NCI-H774 (cell line): ENCODE measurements around the gene FIZ1.

Experiments used
- DNase-seq: peaks from one replicate; lab custom pipeline; 2025; lab: John Stamatoyannopoulos, UW

The FIZ1 gene

DNA sequence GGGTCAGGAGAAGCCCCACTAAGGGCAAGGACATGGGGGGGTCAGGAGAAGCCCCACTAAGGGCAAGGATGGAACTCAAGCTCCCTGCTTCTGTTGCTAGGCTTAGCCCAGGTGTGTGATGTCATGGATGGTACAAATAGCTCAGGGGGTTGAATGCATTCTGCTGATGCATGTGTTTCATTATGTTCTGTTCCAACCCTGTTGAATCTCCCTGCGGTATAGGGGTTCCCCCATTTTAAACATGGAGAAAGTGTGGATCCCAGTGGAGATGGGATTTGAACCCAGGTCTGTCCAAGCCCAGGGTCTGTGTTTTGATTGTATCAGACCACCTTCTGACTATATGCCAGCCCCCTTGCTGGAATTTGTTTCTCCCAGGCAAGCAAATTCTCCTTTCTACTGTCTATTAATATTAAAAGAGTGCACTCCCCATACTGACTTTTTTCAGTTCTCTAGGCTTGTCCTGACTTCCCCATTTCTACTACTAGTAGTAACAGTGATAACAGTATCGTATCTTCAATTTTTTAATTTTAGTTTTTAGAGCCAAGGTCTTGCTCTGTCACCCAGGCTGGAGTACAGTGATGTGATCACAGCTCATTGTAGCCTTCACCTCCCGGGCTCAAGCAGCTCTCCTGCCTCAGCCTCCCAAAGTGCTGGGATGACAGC is 12.8 kb upstream of the FIZ1 start:
- DNase-seq = no peak

DNA sequence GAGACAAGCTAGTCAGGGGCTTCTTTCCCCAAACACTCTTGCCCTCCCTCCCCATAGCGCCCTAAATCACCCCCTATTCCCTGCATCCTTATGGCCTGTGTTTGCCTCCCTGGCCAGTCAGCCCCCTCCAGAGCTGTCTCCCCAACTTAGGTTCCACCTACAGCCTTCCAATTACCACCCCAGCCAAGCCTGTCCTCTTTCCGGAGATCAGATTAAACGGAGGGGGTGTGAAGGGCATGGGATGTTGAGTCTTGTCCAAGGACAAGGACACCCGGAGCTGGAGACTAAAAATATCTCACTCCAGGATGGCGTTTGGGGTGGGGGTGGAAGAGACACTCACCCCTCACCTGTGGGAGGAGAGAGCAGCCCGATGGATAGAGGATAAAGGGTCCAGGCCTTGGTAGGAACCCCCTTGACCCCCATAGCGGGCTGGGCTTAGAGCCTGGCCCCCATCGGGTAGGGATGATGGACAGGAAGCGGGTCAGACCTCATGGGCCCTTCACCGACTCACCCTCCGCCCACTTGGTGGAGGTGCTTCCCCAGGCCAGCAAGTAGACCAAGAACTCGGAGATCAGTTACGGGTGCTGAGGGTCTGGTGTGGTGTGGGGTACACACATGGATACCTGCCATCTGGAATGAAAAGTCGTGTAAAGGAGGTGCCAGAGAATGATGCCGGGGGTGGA is 12.1 kb upstream of the FIZ1 start:
- DNase-seq = no peak

DNA sequence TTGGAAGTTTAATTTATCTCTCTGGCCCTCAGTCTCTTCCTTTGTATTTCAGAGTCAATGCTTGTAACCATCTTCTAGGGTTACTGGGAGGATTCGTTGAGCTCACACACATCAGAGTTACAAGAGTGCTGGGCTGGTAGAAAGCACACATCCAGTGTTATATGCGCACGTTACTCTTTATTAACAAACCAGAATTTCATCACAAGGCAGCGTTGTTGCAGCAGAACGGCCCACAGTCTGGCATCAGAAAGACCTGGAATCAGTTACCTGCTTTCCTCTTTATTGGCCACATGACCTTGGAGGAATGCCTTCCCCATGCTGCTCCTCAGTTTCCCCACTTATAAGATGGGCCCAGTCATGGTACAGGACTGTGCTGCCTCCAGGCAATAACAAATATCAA is 10.0 kb upstream of the FIZ1 start:
- no peak for DNase-seq

DNA sequence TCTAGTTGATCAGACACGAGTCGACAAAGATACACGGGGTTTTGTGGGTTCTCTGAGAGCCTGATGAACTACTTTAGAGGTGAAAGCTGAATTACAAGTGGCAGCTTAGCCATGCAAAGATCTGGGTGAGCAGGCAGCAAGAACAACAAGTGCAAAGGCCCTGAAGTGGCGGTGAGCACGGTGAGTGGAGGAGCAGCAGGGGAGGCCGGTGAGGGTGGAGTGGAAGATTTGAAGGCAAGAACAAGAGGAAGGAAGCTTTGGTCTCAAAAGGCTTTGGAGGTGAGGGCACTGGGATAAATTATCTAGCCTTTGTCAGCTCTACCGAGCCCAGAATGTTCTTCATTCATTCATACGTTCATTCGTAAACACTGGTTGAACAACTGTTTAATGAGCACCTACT is 7.5 kb upstream of the FIZ1 start:
- DNase-seq = no peak

DNA sequence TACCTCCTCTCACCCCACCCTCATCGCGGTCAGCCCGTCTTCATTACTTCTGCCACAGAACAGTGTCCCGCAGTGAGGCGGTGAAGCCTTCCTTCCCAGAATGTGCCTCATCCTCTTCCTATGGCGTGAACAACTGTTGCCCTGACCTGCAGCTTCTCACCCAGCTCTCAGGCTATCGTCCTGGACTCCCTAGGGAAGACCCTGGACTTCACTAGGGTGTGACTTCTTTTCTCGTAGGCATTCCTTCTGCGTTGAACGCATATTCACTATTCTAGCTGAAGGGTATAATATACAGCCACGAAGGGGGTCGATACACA is 7.1 kb upstream of the FIZ1 start:
- no peak for DNase-seq

DNA sequence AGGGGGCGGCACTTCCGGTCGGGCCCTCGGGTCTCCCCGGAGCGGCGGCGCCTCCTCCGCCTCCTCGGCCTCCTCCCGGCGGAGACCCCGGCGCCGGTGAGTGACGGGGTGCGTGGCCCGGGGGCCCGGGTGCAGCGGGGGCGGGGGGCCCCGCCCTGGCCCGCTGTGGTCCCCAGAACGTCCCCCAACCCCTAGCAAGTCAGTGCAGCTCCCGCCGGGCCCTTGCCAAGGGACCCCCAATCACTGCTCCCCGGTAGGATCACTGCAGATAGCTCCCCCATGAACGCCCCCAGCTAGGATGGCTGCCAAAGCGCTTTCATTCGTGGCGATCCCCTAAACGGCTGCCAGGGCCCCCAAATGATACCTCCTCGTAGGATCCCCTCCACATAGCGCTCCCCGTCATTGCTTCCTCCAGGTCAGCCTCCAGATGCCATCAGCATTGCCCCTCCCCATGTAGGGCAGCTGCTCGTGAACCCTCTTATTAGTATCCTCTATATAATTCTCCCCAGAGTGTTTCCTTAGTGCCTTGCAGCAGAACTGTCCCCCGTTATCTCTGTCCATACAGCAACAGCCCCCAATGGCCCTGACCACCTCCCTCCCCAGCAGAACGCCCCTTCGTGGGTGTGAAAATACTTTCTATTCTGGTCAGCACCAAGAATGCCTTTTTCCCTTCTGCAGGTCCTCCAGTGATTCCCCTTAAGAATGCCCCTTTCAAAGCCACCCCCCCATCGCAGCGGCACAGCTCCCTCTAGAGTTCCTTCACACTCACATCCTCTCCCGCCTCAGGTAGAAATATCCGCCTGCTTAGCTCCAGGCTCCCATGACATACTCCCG is 6.5 kb upstream of the FIZ1 start, which contains the start of gene ZNF865:
Gene ZNF865, plus strand, starts transcription at position 11 of the 834 bp plus-strand sequence. CDS start 7,972 bp downstream, outside the sequence.
- peak; percentile 30 for DNase-seq

DNA sequence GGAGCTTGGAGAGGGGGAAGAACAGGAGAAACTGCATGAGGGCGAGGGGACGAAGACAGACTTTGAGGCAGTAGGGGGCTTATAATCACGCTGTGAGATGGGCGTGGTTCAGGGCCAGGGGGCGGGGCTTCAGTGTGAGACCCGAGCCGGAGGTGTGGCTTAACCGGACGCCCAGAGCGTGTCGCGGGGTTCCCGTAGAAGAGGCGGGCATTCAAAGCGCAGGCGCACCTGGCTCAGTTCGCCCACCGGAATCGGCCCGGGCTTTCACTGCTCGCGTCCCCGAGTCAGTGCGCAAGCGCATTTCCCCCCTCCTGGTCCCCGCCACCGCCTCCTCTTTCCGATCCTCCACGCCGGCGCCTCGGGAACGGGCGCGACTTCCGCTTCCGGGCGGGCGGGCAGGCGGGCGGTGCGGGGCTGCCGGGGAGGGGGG is 5.9 kb upstream of the FIZ1 start:
- peak; percentile 97 for DNase-seq

DNA sequence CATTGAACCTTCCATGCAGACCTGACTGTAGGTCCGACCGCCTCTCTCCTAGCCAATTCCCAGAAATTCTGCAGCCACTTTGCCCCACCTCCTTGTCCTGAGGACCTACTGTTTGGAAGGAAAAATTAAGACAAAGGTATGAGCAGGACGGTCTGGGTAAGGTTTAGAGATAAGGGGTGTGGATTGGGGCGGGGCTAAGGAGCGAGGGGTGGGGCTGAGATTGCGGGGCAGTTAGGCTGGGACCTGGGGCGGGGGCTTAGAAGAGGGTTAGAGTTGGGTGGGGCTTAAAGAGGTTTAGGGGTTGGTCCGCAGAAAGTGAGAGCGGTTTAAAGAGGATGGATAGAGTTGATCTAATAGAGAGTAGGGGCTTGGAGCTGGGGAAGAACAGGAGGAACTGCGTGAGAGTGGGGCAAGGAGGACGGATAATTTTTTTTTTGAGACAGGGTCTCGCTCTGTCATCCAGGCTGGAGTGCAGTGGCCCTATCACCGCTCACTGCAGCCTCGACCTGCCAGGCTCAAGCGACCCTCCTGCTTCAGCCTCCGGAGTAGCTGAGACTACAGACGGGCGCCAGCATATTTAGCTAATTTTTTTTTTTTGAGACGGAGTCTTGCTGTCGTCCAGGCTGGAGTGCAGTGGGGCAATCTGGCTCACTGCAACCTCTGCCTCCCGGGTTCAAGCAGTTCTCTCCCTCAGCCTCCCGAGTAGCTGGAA is 4.4 kb upstream of the FIZ1 start:
- no peak for DNase-seq

DNA sequence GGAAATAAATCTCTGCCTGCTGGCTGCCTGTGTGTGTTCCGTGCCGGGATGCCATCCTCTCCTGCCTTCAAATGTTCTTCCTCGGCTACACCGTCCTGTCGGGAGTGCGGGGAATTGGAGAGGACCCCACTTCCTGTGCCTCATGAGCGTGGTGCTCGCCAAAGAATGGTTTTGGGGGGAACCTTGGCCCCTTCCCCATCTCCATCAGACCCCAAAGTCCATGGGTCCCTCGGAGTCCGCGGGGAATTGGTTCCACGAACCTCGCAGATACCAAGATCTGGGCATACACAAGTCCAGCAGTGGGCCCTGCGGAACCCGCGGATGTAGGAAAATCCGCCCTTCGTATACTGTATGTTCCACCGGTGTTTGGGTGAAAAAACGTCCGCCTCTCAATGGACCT is 3.8 kb upstream of the FIZ1 start:
- no peak for DNase-seq

DNA sequence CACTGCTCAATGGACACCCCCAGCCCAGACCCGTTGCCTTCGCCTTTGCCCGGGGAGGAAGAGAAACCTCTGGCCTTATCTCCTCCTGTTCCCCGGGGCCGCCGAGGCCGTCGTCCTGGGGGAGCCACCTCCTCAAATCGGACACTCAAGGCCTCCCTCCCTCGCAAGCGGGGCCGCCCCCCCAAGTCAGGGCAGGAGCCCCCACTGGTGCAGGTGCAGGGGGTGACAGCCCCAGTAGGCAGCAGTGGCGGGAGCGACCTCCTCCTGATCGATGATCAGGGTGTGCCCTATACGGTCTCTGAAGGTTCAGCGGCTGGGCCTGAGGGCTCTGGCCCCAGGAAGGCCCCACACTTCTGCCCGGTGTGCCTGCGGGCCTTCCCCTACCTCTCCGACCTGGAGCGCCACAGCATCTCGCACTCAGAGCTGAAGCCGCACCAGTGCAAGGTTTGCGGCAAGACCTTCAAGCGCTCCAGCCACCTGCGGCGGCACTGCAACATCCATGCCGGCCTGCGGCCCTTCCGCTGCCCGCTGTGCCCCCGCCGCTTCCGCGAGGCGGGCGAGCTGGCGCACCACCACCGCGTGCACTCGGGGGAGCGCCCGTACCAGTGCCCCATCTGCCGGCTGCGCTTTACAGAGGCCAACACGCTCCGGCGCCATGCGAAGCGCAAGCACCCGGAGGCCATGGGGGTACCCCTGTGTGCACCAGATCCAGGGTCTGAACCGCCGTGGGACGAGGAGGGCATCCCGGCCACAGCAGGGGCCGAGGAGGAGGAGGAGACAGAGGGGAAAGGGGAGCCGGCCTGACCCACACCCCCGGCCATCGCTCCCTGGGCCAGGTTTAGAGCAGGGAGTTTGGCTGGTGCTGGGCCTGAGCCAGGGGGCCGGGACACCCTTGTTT is 3.0 kb upstream of the FIZ1 start:
- DNase-seq = no peak

DNA sequence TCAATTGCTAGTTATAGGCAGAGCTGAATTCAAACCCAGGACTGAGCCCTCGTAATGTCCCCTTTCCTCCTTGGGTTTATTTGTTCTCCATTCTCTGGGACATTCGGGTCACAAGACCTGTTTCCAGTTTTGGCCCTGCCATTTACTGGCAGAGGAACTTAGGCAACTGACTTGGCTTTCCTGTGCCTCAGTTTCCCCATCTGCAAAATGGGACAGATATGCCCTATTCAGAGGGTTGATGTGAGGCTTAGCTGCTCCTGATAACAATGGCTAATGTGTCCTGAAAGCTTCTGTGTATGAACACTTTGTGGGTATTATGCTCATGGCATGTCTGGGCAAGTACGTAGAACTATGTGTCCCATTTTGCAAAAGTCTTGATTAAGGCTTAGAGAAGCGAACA is 1.8 kb upstream of the FIZ1 start:
- no peak for DNase-seq

DNA sequence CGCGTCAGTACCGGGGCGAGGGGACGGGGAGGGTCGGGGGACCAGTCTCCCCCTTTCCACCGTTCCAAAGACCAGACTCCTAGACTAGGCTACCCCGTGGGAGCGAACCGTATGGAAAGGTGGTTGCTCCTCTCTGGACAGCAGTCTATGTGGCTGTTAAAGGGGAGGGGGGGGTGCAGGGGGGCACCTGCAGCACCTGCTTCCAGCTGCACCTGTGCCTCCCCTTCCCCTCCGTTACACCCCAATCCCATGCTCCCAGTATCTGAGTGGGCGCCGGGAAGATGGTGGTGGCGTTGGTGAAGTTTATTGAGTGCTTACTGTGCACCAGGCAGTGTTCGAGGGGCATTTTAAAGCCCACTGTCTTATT is 1.3 kb upstream of the FIZ1 start:
- no peak for DNase-seq

DNA sequence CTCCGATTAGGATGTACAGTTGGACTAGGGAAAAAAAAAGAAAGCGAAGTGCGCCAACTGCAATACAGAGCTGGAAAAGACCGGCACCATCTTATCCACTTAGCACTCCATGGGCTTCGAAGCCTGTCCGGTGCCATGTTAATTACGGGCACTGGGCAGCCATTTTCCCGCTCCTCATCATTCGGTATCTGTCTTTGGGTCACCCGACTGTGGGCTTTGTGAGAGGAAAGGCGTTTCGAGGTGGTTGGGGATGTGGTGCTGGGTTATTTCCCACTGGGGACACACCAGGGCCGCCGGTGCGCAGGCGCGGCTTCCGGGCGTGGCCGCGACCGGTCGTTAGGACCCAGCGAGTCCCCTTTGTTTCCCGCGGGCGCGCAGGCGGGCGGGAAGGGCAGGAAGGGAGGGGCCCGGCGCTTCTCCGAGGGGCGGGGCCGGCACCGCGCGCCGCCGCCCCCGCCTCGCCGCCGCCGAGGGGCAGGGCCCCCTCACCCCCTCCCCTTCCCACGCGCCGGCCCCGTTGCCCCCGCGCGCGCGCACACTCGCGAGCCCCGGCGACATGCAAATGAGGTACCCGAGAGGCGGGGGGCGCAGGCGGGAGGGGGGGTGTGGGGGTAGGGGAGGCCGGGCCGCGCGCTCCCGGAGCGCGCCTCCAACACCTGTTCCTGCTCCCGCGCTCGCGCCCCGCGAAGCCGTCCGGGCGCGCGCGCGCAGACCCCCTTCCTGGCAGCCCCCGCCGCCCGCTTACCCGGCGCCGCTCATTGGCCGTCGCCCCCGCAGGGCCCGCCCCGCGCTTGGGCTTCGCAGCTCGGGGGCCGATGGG is 735 bp upstream of the FIZ1 start, which contains the start of gene ZNF524:
Gene ZNF524, plus strand, starts transcription at position 447 of the 820 bp plus-strand sequence. CDS start 1,825 bp downstream, outside the sequence.
- peak; percentile 89 for DNase-seq

DNA sequence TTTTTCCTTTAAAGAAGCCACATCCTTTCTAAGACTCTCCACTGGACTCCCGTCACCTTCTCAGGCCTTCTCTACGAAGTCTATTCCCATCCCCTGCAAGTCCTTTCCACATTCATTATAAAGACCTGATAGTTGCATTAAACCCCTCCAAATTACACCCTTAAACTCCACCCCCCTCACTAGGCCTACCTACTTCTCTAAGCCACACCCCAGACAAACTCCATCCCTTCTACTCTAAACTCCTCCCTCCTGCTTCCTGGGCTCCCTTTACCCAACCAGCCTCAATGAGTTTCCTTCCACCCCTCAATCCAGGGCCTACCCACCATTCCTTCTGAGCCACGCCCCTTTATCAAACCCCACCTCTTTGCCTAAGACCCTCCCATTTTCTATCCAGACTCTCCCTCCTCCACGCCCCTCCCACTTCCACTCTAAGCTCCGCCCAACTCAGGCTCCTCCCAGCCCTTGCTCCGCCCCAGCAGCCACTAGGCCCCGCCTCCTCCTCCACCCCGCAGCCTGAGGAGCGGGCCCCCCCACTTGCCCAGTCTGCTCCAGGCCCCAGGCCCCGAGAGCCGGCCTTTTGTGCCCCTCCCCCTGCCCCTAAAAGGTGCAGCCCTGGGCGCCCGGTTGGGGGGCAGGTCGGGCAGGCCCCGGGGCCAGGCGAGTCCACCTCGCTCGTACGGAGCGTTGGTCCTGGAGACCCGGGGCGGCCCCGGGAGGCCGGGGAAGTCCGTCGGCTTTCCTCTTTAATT is 424 bp downstream of the FIZ1 start:
- peak; percentile 92 for DNase-seq

DNA sequence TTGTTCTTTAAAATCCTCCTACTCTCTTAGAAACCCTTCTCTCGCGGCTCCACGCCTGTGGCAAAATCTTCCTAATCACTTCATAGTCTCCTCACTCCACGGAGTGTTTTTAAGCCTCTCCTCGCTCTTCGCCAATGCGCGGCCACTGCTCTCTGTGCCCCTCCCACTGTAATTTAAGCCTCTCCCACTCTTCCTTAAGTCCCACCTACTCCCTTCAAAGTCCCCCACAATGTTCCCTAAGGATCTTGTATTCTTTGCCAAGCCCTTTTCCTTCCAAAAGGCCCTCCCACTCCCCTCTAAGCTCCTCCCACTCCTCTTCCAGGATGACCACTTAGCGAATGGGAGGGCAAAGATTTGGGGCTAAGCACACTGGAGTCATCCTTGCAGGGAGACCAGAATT is 1.3 kb downstream of the FIZ1 start:
- DNase-seq = no peak

DNA sequence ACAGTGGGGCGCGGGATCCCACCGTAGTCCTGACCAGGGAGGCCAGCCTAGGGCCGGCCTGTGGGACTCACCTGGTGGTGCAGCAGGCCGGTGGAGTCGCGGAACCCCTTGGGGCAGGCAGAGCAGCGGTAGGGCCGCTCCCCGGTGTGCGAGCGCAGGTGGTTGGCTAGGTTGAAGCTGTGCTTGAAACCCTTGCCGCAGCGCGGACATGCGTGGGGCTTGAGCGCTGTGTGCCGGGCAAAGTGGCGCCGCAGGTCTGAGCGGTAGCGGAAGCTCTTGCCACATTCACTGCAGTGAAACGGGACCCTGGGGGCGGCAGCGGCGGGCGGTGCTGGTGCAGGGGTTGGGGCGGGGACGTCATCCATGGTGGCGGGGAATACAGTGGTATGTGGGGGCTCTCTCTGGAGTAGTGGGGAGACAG is 1.8 kb downstream of the FIZ1 start:
- DNase-seq = no peak

DNA sequence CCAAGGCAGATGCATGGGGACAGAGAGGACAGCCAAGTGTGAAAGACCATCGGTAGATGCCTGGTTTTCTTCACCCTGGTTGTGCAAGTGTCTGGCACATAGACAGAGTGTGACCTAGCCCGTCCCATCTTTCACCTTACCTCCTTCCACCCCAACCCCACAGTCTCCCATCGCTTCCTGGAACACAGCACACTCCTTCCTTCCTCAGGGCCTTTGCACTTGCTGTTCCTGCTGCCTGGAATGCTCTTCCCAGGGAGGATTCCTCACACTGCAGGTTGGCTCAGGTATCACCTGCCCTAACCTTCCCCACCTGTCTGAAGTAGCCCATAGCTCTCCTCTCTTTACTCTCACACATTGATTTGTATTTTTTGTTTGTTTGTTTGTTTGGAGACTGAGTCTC is 3.0 kb downstream of the FIZ1 start:
- no peak for DNase-seq

DNA sequence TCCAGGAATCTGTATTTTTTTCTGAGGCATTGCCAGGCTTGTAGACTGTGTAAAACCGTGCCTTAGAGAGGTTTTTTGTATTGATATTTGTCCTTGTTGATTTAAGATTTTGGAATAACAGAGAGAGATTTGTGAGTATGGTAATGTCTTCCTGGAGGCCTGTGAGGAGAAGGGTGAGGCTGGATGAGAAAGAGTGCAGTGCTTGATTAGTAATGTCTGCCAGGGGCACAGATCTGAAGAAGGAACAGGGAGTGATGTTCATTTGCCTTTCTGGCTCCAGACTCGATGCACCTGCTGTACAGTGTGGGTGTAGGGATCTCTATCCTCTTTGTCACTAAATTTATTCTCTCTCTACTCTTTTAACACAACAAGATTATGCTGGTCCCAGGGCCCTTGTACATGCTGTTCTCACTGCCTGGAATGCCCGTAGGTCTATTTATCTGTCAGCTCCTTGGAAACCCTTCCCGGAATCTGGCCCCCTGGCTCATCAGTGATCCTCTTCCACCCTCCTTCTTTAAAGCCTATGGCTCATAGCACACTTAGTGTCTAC is 4.2 kb downstream of the FIZ1 start:
- no peak for DNase-seq

DNA sequence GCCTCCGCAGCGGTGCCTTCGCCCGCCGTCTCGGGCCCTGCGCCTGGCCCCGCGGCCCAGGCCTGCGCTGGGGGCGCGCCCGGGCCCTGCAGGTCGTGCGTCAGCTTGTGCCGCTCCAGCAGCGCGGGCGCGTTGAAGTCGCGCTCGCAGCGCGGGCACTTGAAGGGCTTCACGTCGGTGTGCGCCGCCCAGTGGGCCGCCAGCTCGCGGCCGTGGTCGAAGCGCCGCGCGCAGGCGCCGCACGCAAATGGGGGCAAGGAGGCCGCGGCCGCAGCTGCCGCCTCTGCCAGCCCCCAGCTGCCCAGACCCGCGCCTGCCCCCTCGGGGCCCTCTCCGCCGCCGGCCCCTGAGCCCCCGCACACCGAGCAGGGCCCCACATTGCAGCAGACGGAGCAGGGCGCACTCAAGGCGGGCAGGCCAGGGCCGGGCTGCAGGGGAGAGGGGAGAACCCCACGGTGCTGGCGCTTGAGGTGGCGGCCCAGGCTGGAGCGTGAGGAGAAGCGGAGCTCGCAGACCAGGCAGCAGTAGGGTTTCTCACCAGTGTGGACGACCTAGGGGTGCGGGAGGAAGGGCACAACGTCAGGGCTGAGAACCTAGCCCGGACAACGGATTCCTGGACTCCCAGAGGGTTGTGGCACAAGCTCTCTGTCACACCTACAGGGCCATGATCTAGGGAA is 6.1 kb downstream of the FIZ1 start:
- DNase-seq = no peak
